HCT116 (cell line): Measurements from ENCODE around the gene CST6. TPM values are rescaled to one million over a fixed set of nuclear protein-coding genes. Genes with fewer than 3 reads are reported as not detected.

Experiments used
- ATAC-seq: fragments of 200-7000 bp; cut with Tn5 transposase; 2 replicates; pipeline ENCODE4 v1.9.1; 2020; ENCODE audit warnings: mild to moderate bottlenecking, moderate library complexity
- BruUV-seq: library from RNA; stranded (reverse); fragments of 400-500 nt; replicated peaks from 2 replicates; lab custom pipeline; 2021; lab: Mats Ljungman, UMichigan
- CTCF ChIA-PET: fragments of 300-600 bp; sonication (Branson Sonifier 250); formaldehyde crosslinking; loops from one replicate; lab custom pipeline; 2021; ENCODE audit warnings: antibody characterized with exemption; lab: Charles Lee
- POLR2A ChIA-PET: fragments of 300-600, 350-600 bp; sonication (Branson Sonifier 250); formaldehyde crosslinking; loops from one replicate; lab custom pipeline; 2021; ENCODE audit warnings: antibody characterized with exemption; lab: Charles Lee
- RAD21 ChIA-PET, 2 experiments: fragments of 300-600 bp; sonication (Branson Sonifier 250); formaldehyde crosslinking; loops; one replicate each; lab custom pipeline; 2023; ENCODE audit warnings: low total read pairs in 2 of 2; ENCODE audit not compliant: uncharacterized antibody in 2 of 2, unreplicated experiment in 2 of 2, low non-redundant PET in 1 of 2; lab: Charles Lee
- DNase-seq: peaks from one replicate; pipeline ENCODE4 v3.0.0-alpha.2; 2010; ENCODE audit warnings: low read depth, low spot score
- H2AFZ ChIP-seq: fragments of 200-600 bp; shearing (Covaris generic), sonication (generic); 2 replicates; pipeline ENCODE4 v1.6.1; 2017; ENCODE audit warnings: low read depth, mixed run types, mixed read lengths, antibody characterized with exemption, low read length; ENCODE audit not compliant: poor library complexity, severe bottlenecking
- H3K27ac ChIP-seq: 2 replicates; pipeline ENCODE4 v1.5.1; 2012; ENCODE audit warnings: low read depth, low read length
- H3K27me3 ChIP-seq: fragments of 200-600 bp; sonication (generic); 2 replicates; pipeline ENCODE4 v1.6.1; 2016; ENCODE audit warnings: mixed run types, low read length, mixed read lengths; ENCODE audit not compliant: insufficient read depth
- H3K36me3 ChIP-seq, 2 experiments: fragments of 200-500 bp in 1 of 2; fragments of 200-600 bp in 1 of 2; sonication (Bioruptor generic) in 1 of 2; sonication (generic) in 1 of 2; 2 replicates each; pipeline versions ENCODE4 v1.5.1 to v1.6.1; 2014 to 2016; ENCODE audit warnings: low read length in 2 of 2, inconsistent platforms in 1 of 2, mixed read lengths in 1 of 2, mixed run types in 1 of 2; ENCODE audit not compliant: insufficient read depth in 2 of 2, control insufficient read depth in 1 of 2
- H3K4me1 ChIP-seq, 2 experiments: fragments of 200-600 bp in 1 of 2; sonication (generic) in 1 of 2; 2 replicates each; pipeline versions ENCODE4 v1.5.1 to v1.6.1; 2012 to 2017; ENCODE audit warnings: low read length in 2 of 2, inconsistent platforms in 1 of 2, mild to moderate bottlenecking in 1 of 2, mixed read lengths in 1 of 2, mixed run types in 1 of 2, moderate library complexity in 1 of 2; ENCODE audit not compliant: insufficient read depth in 2 of 2, control insufficient read depth in 1 of 2
- H3K4me2 ChIP-seq: fragments of 200-600 bp; sonication (generic); 2 replicates; pipeline ENCODE4 v1.6.1; 2017; ENCODE audit warnings: mixed run types, low read length, mixed read lengths
- H3K4me3 ChIP-seq, 2 experiments: fragments of 200-600 bp in 1 of 2; sonication (generic) in 1 of 2; replicated peaks in 1 of 2; 2 replicates each; pipeline ENCODE4 v1.5.1; 2011 to 2016; ENCODE audit warnings: low read length in 2 of 2, control low read depth in 1 of 2, low read depth in 1 of 2, mild to moderate bottlenecking in 1 of 2, mixed read lengths in 1 of 2, mixed run types in 1 of 2
- H3K79me2 ChIP-seq: fragments of 200-600 bp; sonication (generic); 2 replicates; pipeline ENCODE4 v1.6.1; 2017; ENCODE audit warnings: mild to moderate bottlenecking, mixed run types, low read length, moderate library complexity, mixed read lengths; ENCODE audit not compliant: insufficient read depth
- H3K9ac ChIP-seq: fragments of 200-600 bp; sonication (generic); 2 replicates; pipeline ENCODE4 v1.6.1; 2016; ENCODE audit warnings: low read length, mixed read lengths
- H3K9me2 ChIP-seq: fragments of 200-600 bp; sonication (generic), shearing (Covaris generic); 2 replicates; pipeline ENCODE4 v1.6.1; 2017; ENCODE audit warnings: mixed run types, mild to moderate bottlenecking, moderate library complexity; ENCODE audit not compliant: insufficient read depth
- H3K9me3 ChIP-seq, 2 experiments: fragments of 200-500 bp in 1 of 2; fragments of 200-600 bp in 1 of 2; sonication (Bioruptor generic) in 1 of 2; sonication (generic) in 1 of 2; 2 replicates each; pipeline ENCODE4 v1.6.1; 2014 to 2017; ENCODE audit warnings: low read length in 2 of 2, mixed read lengths in 2 of 2, inconsistent platforms in 1 of 2, low read depth in 1 of 2, mild to moderate bottlenecking in 1 of 2, mixed run types in 1 of 2, moderate library complexity in 1 of 2; ENCODE audit not compliant: control insufficient read depth in 1 of 2, insufficient read depth in 1 of 2
- H4K20me1 ChIP-seq: fragments of 200-600 bp; sonication (generic), shearing (Covaris generic); 2 replicates; pipeline ENCODE4 v1.6.1; 2017; ENCODE audit warnings: mixed run types, mild to moderate bottlenecking, moderate library complexity; ENCODE audit not compliant: insufficient read depth
- ATF3 ChIP-seq: IDR thresholded peaks from 2 replicates; pipeline ENCODE4 v1.6.1; 2012
- CBX3 ChIP-seq: IDR thresholded peaks from 2 replicates; pipeline ENCODE4 v1.6.1; 2012; ENCODE audit warnings: low read depth
- ELF1 ChIP-seq: IDR thresholded peaks from 2 replicates; pipeline ENCODE4 v1.6.1; 2012; ENCODE audit warnings: low read depth, borderline replicate concordance
- EZH2 ChIP-seq: fragments of 200-600 bp; sonication (generic); IDR thresholded peaks from 2 replicates; pipeline ENCODE4 v1.6.1; 2017; ENCODE audit warnings: antibody characterized with exemption, mixed run types
- EZH2phosphoT487 ChIP-seq: fragments of 200-600 bp; IDR thresholded peaks from 2 replicates; pipeline ENCODE4 v1.6.1; 2018; ENCODE audit warnings: antibody characterized with exemption, borderline replicate concordance
- FOSL1 ChIP-seq: IDR thresholded peaks from 2 replicates; pipeline ENCODE4 v1.6.1; 2012; ENCODE audit warnings: low read depth
- MAX ChIP-seq: IDR thresholded peaks from 2 replicates; pipeline ENCODE4 v1.6.1; 2012
- POLR2AphosphoS5 ChIP-seq: IDR thresholded peaks from 2 replicates; pipeline ENCODE4 v1.6.1; 2011; ENCODE audit warnings: mild to moderate bottlenecking, low read depth, low read length, moderate library complexity
- RAD21 ChIP-seq: IDR thresholded peaks from 2 replicates; pipeline ENCODE4 v1.6.1; 2012; ENCODE audit warnings: low read depth, mild to moderate bottlenecking
- SIN3A ChIP-seq: IDR thresholded peaks from 2 replicates; pipeline ENCODE4 v1.6.1; 2012; ENCODE audit warnings: low read depth
- SP1 ChIP-seq: IDR thresholded peaks from 2 replicates; pipeline ENCODE4 v1.6.1; 2012; ENCODE audit warnings: low read depth
- SRF ChIP-seq: IDR thresholded peaks from 2 replicates; pipeline ENCODE4 v1.6.1; 2012; ENCODE audit warnings: low read depth
- TCF7L2 ChIP-seq: IDR thresholded peaks from 2 replicates; pipeline ENCODE4 v1.7.0; 2011; ENCODE audit warnings: borderline replicate concordance, inconsistent platforms; ENCODE audit not compliant: insufficient read depth, insufficient read length; ENCODE audit errors: extremely low read depth
- ZFX ChIP-seq: fragments of 450-650 bp; IDR thresholded peaks from 2 replicates; pipeline ENCODE4 v1.6.1; 2017
- ZNF274 ChIP-seq: fragments of 200-500 bp; sonication (Bioruptor generic); IDR thresholded peaks from 2 replicates; pipeline ENCODE4 v1.6.1; 2014; ENCODE audit warnings: mild to moderate bottlenecking, low read depth, low read length, inconsistent platforms
- intact Hi-C: fragments of 100-400 bp; cut with micrococcal nuclease; formaldehyde crosslinking; loops from 2 replicates; pipeline ENCODE4 v1.10.0; 2022
- total RNA-seq: library from RNA; stranded (reverse); gene quantifications from one replicate; pipeline ENCODE4 v1.2.1, GENCODE V29; 2021; ENCODE audit not compliant: unreplicated experiment
- TF ChIP-seq, protein P1 (sequence below): IDR thresholded peaks from 2 replicates; pipeline ENCODE4 v1.6.1; 2012; ENCODE audit warnings: low read depth
- TF ChIP-seq, protein P2 (sequence below), 3 experiments: fragments of 200-600 bp in 1 of 3; sonication (generic) in 1 of 3; IDR thresholded peaks in 2 of 3; conservative IDR thresholded peaks in 1 of 3; 2 replicates each; pipeline ENCODE4 v1.5.1; 2012 to 2017; ENCODE audit warnings: low read depth in 2 of 3, low read length in 2 of 3, antibody characterized with exemption in 1 of 3, borderline replicate concordance in 1 of 3, control low read depth in 1 of 3, mild to moderate bottlenecking in 1 of 3, mixed read lengths in 1 of 3, mixed run types in 1 of 3, moderate library complexity in 1 of 3; ENCODE audit not compliant: insufficient read depth in 1 of 3

CST6 gene
- total RNA-seq, 1 experiment from 2014 or later: 68.1 TPM

DNA sequence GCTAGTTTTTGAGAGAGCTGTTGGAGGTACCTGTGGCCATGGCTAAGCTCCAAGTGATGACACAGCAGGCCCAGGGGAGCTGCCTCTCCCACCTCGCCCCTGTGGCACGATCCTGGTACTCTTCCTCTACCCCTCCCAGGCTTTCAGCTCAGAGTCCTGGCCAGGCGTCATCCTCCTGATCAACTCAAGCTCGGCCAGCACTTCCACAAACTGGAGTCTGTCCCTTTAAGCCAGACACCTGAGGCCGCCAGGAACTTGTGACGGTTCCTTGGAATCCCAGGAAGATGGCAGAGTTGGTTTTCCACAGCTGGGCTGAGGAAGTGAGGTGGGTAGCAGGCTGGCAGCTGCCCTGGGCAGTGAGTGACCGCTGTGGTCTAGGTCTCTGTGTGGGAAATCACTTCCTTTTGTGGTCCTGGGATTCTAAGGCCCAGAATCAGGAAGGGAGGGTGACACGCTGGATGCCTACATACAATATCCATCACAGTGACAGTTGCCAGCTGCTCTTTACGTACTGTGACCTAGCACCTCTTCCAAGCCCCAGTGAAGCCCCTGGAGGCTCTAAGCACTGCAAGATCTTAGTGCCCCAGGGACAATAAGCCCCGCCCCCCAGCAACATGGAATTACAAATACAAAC, 3.2 kb upstream of the CST6 start:
- no peak for ATAC-seq

More for the DNA sequence above, 3.2 kb upstream of the CST6 start:
- Histone ChIP-seq H3K27me3 (no peaks in the 10 kb centered on the region), H3K4me1 (peaks cover 52 to 90% of the 10 kb centered on the region in 2 experiments), H3K4me2 (peak overlapping the region; percentile 36), H3K9me2 (no peaks in the 10 kb centered on the region), H3K4me3 (no peak overlapping the region), H3K36me3 (peaks cover 11 to 21% of the 10 kb centered on the region in 2 experiments), H2AFZ (no peak overlapping the region), H3K27ac (peak overlapping the region; percentile 46), H3K79me2 (peaks cover 20% of the 10 kb centered on the region), H3K9me3 (no peaks in the 10 kb centered on the region), H3K9ac (peak overlapping the region; percentile 11), H4K20me1 (no peaks in the 10 kb centered on the region)
- DNase-seq: no peak
- ChIA-PET RAD21 (no interaction called here), POLR2A (interaction anchor here (1.1 kb wide), 2 partner anchors 59 to 119 kb away, joined by 4 read pairs; partner anchors contain the start of gene CCDC85B), CTCF (interaction anchor here (0.6 to 1.3 kb wide), 2 partner anchors 14 to 149 kb away, joined by 3 to 5 read pairs; partner anchors contain the start of gene MUS81)
- no TSS peak for BruUV-seq
- intact Hi-C loops: no loop called here
- TF ChIP-seq EZH2: no peak
- TF ChIP-seq FOSL1: no peak
- TF ChIP-seq, protein P1, sequence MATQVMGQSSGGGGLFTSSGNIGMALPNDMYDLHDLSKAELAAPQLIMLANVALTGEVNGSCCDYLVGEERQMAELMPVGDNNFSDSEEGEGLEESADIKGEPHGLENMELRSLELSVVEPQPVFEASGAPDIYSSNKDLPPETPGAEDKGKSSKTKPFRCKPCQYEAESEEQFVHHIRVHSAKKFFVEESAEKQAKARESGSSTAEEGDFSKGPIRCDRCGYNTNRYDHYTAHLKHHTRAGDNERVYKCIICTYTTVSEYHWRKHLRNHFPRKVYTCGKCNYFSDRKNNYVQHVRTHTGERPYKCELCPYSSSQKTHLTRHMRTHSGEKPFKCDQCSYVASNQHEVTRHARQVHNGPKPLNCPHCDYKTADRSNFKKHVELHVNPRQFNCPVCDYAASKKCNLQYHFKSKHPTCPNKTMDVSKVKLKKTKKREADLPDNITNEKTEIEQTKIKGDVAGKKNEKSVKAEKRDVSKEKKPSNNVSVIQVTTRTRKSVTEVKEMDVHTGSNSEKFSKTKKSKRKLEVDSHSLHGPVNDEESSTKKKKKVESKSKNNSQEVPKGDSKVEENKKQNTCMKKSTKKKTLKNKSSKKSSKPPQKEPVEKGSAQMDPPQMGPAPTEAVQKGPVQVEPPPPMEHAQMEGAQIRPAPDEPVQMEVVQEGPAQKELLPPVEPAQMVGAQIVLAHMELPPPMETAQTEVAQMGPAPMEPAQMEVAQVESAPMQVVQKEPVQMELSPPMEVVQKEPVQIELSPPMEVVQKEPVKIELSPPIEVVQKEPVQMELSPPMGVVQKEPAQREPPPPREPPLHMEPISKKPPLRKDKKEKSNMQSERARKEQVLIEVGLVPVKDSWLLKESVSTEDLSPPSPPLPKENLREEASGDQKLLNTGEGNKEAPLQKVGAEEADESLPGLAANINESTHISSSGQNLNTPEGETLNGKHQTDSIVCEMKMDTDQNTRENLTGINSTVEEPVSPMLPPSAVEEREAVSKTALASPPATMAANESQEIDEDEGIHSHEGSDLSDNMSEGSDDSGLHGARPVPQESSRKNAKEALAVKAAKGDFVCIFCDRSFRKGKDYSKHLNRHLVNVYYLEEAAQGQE: no peak
- no peak for TF ChIP-seq CBX3
- TF ChIP-seq SIN3A: no peak
- TF ChIP-seq ELF1: no peak
- TF ChIP-seq ZFX: no peak
- TF ChIP-seq MAX: no peak
- TF ChIP-seq SP1: no peak
- no peak for TF ChIP-seq POLR2AphosphoS5
- TF ChIP-seq ZNF274: no peak
- TF ChIP-seq EZH2phosphoT487: no peak
- TF ChIP-seq RAD21: no peak
- no peak for TF ChIP-seq ATF3
- TF ChIP-seq, protein P2, sequence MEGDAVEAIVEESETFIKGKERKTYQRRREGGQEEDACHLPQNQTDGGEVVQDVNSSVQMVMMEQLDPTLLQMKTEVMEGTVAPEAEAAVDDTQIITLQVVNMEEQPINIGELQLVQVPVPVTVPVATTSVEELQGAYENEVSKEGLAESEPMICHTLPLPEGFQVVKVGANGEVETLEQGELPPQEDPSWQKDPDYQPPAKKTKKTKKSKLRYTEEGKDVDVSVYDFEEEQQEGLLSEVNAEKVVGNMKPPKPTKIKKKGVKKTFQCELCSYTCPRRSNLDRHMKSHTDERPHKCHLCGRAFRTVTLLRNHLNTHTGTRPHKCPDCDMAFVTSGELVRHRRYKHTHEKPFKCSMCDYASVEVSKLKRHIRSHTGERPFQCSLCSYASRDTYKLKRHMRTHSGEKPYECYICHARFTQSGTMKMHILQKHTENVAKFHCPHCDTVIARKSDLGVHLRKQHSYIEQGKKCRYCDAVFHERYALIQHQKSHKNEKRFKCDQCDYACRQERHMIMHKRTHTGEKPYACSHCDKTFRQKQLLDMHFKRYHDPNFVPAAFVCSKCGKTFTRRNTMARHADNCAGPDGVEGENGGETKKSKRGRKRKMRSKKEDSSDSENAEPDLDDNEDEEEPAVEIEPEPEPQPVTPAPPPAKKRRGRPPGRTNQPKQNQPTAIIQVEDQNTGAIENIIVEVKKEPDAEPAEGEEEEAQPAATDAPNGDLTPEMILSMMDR (IDR thresholded peaks at IDR 0.05 in 2 of 3, conservative IDR thresholded peaks at IDR 0.05 in 1 of 3; ENCODE audit: borderline replicate concordance in 1 of 3, insufficient read depth in 1 of 3, low read depth in 2 of 3, low read length in 2 of 3): no peak
- TF ChIP-seq SRF: no peak
- TF ChIP-seq TCF7L2: no peak
